GM19463 (cell line): ENCODE results near the gene NRP2.

Source experiments
- ATAC-seq: cut with Tn5 transposase; IDR thresholded peaks from one replicate; pipeline ENCODE4 v1.9.1; 2021; ENCODE audit warnings: mild to moderate bottlenecking, moderate library complexity; ENCODE audit not compliant: unreplicated experiment

The NRP2 gene

DNA sequence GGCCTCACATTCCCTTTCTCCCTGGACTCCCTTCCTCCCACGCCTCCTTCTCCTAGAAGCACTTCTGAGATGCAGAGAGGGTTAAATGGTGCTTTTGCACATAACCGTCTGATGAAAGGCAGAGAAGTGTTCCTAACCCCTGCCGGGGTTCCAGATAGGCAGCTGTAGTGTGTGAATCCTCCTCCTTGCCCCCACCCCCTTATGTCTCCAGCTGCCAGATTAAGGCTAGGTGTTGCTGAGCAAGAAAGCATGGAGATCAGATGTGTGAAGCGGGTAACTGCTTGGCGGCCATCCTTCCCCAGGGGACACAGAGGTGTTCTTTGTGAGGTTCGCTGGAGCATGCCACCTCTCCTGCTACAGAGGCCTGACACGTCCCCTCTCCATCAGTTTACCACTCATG lies 88.3 kb downstream of the NRP2 start:
- ATAC-seq: no peak

DNA sequence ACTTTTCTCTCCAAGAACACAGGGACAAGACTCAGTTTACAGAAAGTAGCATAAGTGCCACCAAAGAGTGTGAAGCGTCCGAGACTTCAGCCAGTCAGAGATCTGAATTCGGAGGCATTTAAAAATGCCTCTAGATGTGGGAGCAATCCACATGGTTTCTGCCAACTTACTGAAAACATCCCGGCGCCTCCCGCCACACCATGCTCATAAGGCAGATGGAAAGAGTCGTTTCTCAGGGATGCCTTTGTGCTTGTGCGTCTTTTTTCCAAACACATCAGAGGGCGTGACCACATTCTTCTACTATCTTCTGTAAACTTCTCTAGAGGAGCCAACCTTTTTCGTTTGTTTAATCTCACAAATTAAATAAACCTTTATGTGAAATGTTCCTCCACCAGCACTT lies 88.7 kb downstream of the NRP2 start:
- no peak for ATAC-seq

DNA sequence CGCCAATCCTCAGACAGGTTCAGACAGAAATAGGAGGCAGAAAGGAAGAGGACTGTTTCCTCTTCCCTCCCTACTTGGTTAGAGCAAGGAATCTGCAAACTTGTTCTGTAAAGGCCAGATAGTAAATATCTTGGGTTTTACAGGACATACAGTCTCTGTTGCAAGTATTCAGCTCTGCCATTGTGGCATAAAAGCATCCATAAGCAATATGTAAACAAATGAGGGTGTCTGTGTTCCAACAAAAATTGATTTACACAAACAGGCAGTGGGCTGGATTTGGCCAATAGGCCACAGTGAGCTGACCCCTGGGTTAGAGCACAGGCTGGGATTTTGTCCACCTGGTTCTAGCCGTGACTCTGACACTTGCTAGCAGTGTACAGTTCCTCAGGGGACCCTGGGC lies 89.4 kb downstream of the NRP2 start:
- ATAC-seq: no peak

DNA sequence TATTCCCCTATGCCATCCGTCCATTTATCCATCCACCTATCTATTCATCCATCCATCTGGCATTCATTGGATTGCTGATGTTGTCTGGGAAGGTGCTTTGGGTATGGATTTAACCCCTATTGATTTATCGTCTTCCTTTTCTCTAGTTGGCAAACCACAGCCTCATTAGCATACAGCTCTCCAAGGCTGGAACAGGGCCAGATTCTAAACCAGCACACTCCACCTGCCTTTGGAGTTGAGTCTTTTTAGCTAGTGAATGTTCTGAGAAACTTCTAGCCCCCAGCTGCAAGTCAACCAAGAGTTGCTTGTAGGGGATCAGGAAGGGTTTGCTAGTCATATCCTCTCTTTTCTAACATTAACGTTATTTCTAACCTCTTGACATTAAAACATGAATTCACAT lies 90.7 kb downstream of the NRP2 start:
- ATAC-seq: no peak

DNA sequence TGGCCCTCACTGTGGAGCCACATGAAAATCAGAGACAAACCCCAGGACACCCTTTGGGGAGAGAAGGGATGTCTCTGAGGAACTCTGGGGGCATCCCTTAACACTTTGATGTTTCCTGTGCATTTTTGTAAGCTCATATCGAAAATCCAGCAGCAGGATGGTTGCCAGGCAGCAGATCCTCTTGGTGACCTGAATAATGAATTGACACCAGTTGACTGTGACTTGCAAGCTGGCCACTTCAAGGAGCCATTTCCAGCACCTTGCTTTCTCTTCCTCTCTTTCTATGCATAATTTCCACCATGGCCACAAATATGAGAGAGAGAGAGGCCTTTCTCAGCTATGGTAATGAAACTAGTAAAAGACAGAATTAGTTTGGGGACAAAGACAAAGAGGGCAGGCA lies 91.7 kb downstream of the NRP2 start:
- ATAC-seq: no peak

DNA sequence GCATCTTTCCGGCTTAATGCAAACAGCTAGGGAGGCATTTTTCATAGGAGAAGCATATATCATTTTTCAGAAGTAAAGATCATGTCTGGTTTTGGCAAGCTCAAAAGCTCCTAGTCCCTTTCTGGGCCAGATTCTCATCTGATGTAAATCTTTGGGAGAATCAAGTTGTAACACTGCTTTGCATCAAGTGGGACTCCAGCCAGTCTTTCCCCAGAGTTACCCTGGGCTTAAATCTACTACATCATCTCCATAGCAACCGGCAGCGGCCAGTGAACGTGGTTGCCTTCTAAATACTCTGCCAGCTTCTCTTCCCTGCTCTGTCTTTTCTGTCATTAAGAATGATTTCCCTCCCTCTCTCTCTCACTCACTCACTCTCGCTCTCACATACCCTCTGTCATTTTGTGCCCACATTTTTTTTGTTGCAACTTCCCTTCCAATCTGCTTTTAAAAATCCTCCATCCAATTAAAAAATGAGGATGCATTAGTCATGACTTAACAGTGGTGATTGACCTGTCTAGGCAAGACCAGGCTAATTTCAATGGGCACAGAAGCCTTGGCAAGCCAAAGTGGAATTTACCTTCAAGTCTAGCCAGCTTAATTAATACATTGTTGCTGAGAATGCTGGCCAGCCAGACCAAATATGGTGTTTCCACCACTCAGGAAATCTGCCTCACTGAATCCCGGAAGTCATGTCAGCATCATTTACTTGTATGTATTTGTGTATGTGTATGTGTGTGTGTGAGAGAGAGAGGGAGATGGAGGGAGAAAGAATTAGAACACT lies 93.0 kb downstream of the NRP2 start:
- peak; percentile 33 for ATAC-seq

DNA sequence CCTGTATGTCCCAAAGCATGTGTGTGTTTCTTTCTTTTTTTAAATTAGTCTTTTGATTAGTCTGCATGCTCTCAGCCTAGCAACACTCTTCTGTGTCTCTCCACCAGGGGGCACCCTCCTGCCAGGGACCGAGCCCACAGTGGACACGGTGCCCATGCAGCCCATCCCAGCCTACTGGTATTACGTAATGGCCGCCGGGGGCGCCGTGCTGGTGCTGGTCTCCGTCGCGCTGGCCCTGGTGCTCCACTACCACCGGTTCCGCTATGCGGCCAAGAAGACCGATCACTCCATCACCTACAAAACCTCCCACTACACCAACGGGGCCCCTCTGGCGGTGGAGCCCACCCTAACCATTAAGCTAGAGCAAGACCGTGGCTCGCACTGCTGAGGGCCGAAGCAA lies 93.8 kb downstream of the NRP2 start:
- ATAC-seq: peak; percentile 64

DNA sequence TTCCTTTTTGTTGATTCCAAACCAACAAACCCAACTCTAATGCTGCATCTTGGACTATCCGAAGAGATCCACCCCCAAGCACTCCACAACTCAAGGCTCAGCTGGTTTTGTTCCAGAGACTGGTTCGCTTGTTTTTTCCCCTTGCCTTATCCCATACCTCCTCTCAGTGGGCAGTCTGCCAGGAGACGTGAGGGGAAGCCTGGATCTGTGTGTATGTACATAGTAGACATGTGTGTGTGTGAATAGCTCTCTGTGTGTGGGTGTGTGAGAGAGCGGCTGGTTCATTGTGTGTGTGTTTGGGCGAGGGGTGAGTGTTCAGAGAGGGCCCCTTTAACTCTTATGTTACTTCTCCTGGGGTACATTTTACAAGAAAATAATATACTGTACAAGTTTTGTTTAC lies 94.4 kb downstream of the NRP2 start:
- ATAC-seq: no peak

- no peak for ATAC-seq
Measured at GRCh38 chr2:205778356-205778755, 96.1 kb downstream of the NRP2 start.

GRCh38 chr2:205780645-205781044 lies 98.3 kb downstream of the NRP2 start:
- ATAC-seq: no peak

GRCh38 chr2:205781244-205781931 lies 99.1 kb downstream of the NRP2 start:
- no peak for ATAC-seq

DNA sequence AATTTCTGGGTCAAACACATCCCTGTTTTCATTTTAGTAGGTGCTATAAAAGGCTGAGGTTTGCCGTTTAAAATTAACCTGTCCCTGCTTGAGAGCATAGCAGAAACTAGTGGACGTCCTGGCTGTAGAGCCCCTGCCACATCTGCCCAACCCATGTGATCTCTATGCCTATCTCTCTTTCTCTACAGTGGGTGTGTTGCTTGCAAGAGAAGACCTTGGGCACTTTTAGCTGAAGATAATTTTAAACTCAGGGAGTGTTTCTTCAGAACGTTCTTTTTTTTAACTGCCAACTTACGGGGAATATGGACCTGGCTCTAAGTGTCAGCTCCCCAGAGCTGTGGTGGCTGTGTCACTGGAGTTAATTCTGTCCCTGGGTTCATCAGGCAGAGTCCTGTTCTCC lies 100.6 kb downstream of the NRP2 start:
- no peak for ATAC-seq

- no peak for ATAC-seq
Measured at GRCh38 chr2:205783872-205784499, 101.7 kb downstream of the NRP2 start.

DNA sequence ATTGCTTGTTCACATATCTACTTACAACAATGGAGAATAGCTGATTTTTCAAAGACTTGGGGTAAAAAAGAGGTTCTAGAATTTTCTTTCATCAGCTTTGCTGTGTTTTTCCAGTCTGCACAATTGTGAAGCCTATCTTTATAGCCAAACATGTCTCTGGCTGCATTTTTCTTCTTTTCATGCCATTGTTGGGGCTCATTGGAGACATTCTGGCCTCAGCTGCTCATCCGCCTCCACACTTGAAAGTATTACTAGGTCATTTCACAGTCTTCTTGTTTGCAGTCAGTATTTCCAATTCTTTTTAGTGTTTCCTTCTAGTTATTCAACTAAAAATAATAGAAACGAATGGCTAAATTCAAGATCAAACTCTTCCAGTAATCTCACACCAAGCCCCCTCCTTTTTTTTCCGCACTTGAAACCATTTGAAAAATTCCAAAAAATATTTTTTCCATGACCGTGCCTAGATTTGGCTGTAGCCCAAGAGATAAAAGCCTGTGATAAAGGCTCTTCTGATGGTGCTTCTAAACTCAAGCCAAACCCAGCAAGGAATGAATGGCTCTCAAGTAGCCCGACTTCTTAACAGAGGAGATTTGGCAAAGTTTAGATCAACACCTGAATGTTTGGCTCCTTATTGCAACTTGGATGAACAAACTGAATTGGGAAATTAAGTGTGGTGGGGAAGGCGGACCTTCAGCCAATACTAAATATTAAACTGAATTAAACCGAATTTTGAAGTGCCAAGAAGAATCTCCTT lies 103.4 kb downstream of the NRP2 start:
- no peak for ATAC-seq

- no peak for ATAC-seq
Measured at GRCh38 chr2:205786976-205787375, 104.7 kb downstream of the NRP2 start.

GRCh38 chr2:205787761-205788160 lies 105.5 kb downstream of the NRP2 start:
- ATAC-seq: no peak

GRCh38 chr2:205789906-205790305 lies 107.6 kb downstream of the NRP2 start:
- ATAC-seq: no peak

- no peak for ATAC-seq
Measured at GRCh38 chr2:205792908-205793307, 110.6 kb downstream of the NRP2 start.

DNA sequence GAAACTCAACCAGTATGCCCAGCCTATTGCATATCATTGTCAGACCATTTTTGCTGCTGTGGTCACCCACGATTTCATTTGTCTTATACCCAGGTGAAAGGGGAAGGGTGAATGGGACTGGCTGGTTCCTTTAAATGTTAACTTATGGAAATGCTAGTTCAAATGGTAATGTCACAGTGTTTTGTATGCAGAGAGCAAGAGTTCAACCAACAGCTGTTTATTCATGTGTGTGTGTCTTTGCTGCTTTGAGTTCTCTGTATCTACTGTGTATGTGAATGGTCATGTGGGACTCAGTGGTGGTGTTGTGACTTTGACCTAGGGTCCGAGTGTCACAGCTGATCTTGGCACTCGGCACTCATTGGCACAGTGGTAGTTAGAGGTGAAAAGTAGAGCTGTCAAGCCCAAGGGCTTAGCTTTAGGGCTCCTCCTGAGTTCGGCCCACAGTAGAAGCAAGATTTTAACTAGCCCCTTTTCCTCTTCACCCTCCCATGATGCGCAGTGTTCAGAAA lies 114.6 kb downstream of the NRP2 start:
- no peak for ATAC-seq

- ATAC-seq: no peak
Measured at GRCh38 chr2:205797866-205798265, 115.6 kb downstream of the NRP2 start.

- ATAC-seq: no peak
Measured at GRCh38 chr2:205800224-205800623, 117.9 kb downstream of the NRP2 start.
